Measurements from ENCODE around the gene CAMK2B.

The CAMK2B gene

DNA sequence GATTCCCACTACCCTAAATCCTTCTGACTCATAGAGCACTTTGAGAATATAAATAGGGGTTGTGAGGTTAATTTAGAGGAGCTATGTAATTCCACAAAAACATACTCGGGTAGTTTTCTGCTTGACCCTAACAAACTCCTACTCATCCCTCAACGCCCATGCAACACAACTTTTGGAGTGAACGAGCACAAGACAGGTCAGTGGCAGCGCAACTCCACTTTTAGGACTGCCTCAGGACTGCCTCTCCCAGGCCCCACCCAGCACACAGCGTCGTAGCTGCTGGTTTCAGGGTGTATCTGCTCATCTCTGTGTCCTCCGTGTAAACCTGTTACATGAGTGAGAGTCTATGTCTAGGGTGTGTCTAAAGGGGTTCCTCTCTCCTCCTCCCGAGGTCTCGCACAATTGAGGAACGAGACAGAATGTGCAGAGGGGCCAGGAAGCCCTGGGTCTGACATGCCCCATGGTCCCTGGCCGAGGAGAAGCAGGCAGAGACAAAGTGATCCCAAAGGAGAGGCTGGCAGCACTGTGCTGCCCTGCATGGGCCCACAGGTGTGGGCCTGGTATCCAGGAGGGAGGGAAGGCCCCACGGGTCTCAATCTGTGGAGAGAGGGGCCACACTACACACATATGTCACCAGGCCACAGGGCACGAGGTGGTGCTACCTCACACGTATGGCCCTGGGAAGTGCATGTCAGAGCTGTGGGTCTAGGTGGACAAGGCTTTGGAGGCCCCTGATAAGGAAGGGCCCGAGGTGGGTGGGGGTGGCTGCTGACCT is 45.5 kb downstream of the CAMK2B start:
- no peak for TF ChIP-seq SIN3A (IDR thresholded peaks at IDR 0.05; ENCODE audit: borderline replicate concordance, insufficient read depth, low read length)
- TF ChIP-seq TAF1 (IDR thresholded peaks at IDR 0.05; ENCODE audit: borderline replicate concordance, insufficient read depth, low read length), result no peak
- no peak for TF ChIP-seq FOXP2 (optimal IDR thresholded peaks at IDR 0.05; ENCODE audit: borderline replicate concordance, extremely low read depth, extremely low read length, insufficient read depth)

DNA sequence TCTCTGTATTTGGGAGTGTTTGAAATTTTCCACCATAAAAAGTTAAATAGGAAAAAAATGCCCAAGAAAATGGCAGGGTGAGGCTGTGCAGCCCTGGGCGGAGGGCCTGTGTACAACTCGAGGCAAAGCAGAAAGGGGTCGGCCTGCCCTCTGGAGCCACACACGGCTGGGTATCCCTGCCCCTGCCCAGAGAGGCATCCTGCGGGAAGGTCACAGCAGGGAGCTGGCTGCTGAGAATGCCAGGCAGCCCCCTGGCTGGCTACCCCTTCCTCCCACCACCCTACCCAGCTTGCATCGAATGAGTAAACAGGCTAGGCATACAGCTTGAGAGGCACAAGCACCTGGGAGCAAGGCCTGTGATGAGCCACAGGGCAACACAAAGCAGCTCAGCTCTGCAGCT is 46.1 kb downstream of the CAMK2B start:
- TF ChIP-seq TAF1 (IDR thresholded peaks at IDR 0.05; ENCODE audit: borderline replicate concordance, insufficient read depth, low read length), result no peak
- TF ChIP-seq, protein P1, sequence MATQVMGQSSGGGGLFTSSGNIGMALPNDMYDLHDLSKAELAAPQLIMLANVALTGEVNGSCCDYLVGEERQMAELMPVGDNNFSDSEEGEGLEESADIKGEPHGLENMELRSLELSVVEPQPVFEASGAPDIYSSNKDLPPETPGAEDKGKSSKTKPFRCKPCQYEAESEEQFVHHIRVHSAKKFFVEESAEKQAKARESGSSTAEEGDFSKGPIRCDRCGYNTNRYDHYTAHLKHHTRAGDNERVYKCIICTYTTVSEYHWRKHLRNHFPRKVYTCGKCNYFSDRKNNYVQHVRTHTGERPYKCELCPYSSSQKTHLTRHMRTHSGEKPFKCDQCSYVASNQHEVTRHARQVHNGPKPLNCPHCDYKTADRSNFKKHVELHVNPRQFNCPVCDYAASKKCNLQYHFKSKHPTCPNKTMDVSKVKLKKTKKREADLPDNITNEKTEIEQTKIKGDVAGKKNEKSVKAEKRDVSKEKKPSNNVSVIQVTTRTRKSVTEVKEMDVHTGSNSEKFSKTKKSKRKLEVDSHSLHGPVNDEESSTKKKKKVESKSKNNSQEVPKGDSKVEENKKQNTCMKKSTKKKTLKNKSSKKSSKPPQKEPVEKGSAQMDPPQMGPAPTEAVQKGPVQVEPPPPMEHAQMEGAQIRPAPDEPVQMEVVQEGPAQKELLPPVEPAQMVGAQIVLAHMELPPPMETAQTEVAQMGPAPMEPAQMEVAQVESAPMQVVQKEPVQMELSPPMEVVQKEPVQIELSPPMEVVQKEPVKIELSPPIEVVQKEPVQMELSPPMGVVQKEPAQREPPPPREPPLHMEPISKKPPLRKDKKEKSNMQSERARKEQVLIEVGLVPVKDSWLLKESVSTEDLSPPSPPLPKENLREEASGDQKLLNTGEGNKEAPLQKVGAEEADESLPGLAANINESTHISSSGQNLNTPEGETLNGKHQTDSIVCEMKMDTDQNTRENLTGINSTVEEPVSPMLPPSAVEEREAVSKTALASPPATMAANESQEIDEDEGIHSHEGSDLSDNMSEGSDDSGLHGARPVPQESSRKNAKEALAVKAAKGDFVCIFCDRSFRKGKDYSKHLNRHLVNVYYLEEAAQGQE (IDR thresholded peaks at IDR 0.05; ENCODE audit: insufficient read depth in 1 of 2, low read depth in 2 of 2, low read length in 2 of 2), result no peak
- no peak for TF ChIP-seq FOXP2 (optimal IDR thresholded peaks at IDR 0.05; ENCODE audit: borderline replicate concordance, extremely low read depth, extremely low read length, insufficient read depth)
- no peak for TF ChIP-seq SIN3A (IDR thresholded peaks at IDR 0.05; ENCODE audit: borderline replicate concordance, insufficient read depth, low read length)
- TF ChIP-seq POLR2AphosphoS5 (IDR thresholded peaks at IDR 0.05; ENCODE audit: low read depth, low read length), result no peak

DNA sequence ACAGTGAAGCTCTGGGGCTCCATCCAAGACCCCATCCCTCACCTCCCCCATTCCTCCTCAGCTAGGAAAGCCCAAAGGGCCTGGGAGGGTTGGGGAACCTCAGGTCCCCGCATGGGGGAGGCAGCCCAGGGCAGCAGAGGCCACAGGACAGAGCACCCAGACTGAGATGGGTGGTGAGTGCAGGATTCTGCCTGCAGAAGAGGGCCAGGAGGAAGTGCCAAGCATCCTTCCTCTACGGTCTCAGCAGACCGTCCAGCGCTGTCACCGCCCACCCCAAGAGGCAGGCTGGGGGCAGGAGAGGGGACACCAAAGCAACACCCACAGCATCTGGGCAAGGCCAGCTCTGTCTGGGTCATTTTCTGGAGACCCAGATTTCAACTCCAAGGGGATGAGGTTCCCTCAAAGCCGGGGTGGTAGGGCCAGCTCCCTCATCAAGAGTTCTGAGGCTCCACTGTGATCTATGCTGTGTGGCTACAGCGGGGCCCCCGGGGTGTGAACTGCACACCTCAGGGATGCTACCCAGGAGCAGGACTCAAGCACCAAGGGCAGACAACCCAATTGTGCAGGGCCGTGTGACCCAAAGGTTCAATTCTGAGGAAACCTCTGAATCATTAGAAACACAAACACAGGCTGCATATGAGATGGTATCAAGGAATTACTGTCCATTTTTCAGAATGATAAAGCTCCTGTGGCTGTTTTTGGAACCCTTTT is 46.8 kb downstream of the CAMK2B start:
- TF ChIP-seq SIN3A (IDR thresholded peaks at IDR 0.05; ENCODE audit: borderline replicate concordance, insufficient read depth, low read length) (no peak), POLR2AphosphoS5 (IDR thresholded peaks at IDR 0.05; ENCODE audit: low read depth, low read length) (no peak), FOXP2 (optimal IDR thresholded peaks at IDR 0.05; ENCODE audit: borderline replicate concordance, extremely low read depth, extremely low read length, insufficient read depth) (no peak), TAF1 (IDR thresholded peaks at IDR 0.05; ENCODE audit: borderline replicate concordance, insufficient read depth, low read length) (no peak)
- TF ChIP-seq, protein P1 (IDR thresholded peaks at IDR 0.05; ENCODE audit: insufficient read depth in 1 of 2, low read depth in 2 of 2, low read length in 2 of 2), result no peak

DNA sequence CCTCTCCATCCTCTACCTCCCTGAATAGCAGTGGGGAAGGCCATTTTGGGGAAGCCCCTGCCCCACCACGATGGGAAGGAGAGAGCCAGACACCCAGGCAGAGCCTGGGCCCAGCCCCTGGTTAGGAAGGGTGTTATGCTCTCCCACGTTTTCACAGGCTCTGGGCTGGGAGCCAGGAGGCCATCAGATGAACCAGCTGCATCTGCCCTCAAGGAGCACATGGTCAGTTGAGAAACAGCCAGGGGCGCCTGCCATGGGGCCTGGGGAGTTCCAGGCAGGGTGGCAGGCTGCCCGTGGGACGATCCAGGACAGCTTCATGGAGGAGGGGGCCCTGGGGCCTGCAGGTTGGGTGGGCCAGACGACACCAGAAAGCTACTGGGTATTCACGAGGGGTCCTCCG is 47.5 kb downstream of the CAMK2B start:
- TF ChIP-seq, protein P1 (IDR thresholded peaks at IDR 0.05; ENCODE audit: insufficient read depth in 1 of 2, low read depth in 2 of 2, low read length in 2 of 2), result no peak
- TF ChIP-seq SIN3A (IDR thresholded peaks at IDR 0.05; ENCODE audit: borderline replicate concordance, insufficient read depth, low read length), result no peak
- no peak for TF ChIP-seq FOXP2 (optimal IDR thresholded peaks at IDR 0.05; ENCODE audit: borderline replicate concordance, extremely low read depth, extremely low read length, insufficient read depth)
- TF ChIP-seq TAF1 (IDR thresholded peaks at IDR 0.05; ENCODE audit: borderline replicate concordance, insufficient read depth, low read length), result no peak
- TF ChIP-seq POLR2AphosphoS5 (IDR thresholded peaks at IDR 0.05; ENCODE audit: low read depth, low read length), result no peak

DNA sequence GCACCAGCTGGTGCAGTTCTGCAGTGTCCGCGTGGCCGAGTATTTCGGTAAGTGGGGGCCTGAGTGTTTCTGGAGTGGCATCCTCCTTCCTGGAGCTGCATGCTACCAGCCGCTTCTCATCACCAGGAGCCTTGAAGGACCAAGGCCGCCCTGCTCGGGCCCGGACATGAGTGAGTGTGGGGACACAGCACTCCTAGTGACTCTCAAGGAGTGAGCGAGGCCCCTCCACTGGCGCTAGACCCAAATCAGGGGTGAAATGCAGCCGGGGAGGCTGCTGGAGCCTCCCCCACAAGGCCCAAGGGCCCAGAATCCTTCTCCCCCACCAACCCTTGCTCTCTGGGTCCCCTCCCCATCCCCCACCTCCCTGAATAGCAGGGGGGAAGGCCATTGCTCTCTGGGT is 48.0 kb downstream of the CAMK2B start:
- TF ChIP-seq FOXP2 (optimal IDR thresholded peaks at IDR 0.05; ENCODE audit: borderline replicate concordance, extremely low read depth, extremely low read length, insufficient read depth), result no peak
- TF ChIP-seq SIN3A (IDR thresholded peaks at IDR 0.05; ENCODE audit: borderline replicate concordance, insufficient read depth, low read length), result no peak
- TF ChIP-seq POLR2AphosphoS5 (IDR thresholded peaks at IDR 0.05; ENCODE audit: low read depth, low read length), result no peak
- TF ChIP-seq, protein P1 (IDR thresholded peaks at IDR 0.05; ENCODE audit: insufficient read depth in 1 of 2, low read depth in 2 of 2, low read length in 2 of 2), result no peak
- TF ChIP-seq TAF1 (IDR thresholded peaks at IDR 0.05; ENCODE audit: borderline replicate concordance, insufficient read depth, low read length), result no peak

Data from PFSK-1 (cell line).